ENCODE data around the gene ZEB1.

DNA sequence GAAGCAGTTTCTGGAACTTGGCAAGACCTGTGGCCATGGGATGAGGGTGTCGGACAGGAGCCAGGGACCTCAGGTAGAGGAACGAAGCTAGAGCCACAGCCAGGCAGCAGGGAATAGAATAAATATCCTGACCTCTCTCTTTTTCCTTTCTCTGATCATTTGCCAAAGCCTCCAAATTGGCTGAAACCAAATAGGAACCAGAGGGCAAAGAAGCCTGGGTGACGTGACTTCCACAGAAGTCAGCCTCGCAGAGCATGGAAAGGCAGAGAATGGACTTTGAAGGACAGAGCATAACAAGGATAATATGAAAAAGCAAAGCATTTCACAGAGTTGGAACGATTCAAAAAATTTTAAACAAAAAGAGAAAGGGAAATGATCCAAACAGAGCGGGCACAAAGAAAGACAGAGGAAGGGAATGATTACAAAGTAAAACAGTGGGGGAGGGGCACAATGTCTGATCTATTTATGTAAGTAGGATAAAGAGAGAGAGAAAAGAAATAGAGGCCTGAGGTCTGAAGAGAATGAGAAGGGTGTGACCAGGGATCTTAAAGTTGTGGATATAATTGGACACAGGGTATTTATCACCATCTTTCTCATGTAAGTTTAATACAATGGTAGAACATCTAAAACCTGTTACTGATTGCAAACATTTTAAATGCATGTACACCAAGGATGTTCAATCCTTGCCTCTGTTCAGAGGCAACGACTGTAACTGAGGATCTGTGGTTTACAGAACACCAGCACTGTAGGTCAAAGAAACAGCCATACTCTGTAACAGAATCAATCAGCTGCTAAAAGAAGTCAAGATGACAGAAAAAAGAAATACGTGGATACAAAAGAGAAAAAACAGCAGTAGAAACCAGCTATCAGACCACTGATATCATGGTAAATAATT is 4.5 kb upstream of the ZEB1 start:
- TF ChIP-seq, protein P1, sequence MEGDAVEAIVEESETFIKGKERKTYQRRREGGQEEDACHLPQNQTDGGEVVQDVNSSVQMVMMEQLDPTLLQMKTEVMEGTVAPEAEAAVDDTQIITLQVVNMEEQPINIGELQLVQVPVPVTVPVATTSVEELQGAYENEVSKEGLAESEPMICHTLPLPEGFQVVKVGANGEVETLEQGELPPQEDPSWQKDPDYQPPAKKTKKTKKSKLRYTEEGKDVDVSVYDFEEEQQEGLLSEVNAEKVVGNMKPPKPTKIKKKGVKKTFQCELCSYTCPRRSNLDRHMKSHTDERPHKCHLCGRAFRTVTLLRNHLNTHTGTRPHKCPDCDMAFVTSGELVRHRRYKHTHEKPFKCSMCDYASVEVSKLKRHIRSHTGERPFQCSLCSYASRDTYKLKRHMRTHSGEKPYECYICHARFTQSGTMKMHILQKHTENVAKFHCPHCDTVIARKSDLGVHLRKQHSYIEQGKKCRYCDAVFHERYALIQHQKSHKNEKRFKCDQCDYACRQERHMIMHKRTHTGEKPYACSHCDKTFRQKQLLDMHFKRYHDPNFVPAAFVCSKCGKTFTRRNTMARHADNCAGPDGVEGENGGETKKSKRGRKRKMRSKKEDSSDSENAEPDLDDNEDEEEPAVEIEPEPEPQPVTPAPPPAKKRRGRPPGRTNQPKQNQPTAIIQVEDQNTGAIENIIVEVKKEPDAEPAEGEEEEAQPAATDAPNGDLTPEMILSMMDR (IDR thresholded peaks at IDR 0.05; ENCODE audit: insufficient read depth, low read length, poor library complexity, severe bottlenecking): no peak
- no peak for TF ChIP-seq EZH2phosphoT487 (conservative IDR thresholded peaks at IDR 0.05; ENCODE audit: low read length)
